ENCODE data around the gene ARHGAP24.
"Not testable (repeated sequence)": the region's sequence is repeated elsewhere in the genome, so short reads cannot be mapped to it uniquely, and the experiment has no call there.

The ARHGAP24 gene

GRCh38 chr4:85828027-85828890 is 353.3 kb downstream of the ARHGAP24 start:
- no peak for DNase-seq

- DNase-seq, result no peak
Observed at GRCh38 chr4:85829276-85830051, 354.5 kb downstream of the ARHGAP24 start.

- no peak for DNase-seq
Observed at GRCh38 chr4:85831647-85832046, 356.7 kb downstream of the ARHGAP24 start.

GRCh38 chr4:85833302-85833701 is 358.4 kb downstream of the ARHGAP24 start:
- DNase-seq, result no peak

GRCh38 chr4:85834934-85835333 is 360.0 kb downstream of the ARHGAP24 start:
- no peak for DNase-seq

GRCh38 chr4:85836588-85837438 is 361.9 kb downstream of the ARHGAP24 start:
- DNase-seq, result no peak

GRCh38 chr4:85837439-85837733 is 362.4 kb downstream of the ARHGAP24 start:
- no peak for DNase-seq

GRCh38 chr4:85839981-85840451 is 365.1 kb downstream of the ARHGAP24 start:
- not testable (repeated sequence) for DNase-seq

- DNase-seq, result no peak
Observed at GRCh38 chr4:85842540-85842939, 367.6 kb downstream of the ARHGAP24 start.

- not testable (repeated sequence) for DNase-seq
Observed at GRCh38 chr4:85853740-85854139, 378.8 kb downstream of the ARHGAP24 start.

- DNase-seq, result no peak
Observed at GRCh38 chr4:85854546-85854945, 379.6 kb downstream of the ARHGAP24 start.

- no peak for DNase-seq
Observed at GRCh38 chr4:85860066-85860740, 385.3 kb downstream of the ARHGAP24 start.

GRCh38 chr4:85861064-85861765 is 386.3 kb downstream of the ARHGAP24 start:
- no peak for DNase-seq

GRCh38 chr4:85862896-85863295 is 387.9 kb downstream of the ARHGAP24 start:
- no peak for DNase-seq

GRCh38 chr4:85864259-85865205 is 389.6 kb downstream of the ARHGAP24 start:
- DNase-seq, result no peak

GRCh38 chr4:85865256-85865655 is 390.3 kb downstream of the ARHGAP24 start:
- DNase-seq, result no peak

GRCh38 chr4:85866508-85866907 is 391.6 kb downstream of the ARHGAP24 start:
- DNase-seq, result no peak

GRCh38 chr4:85867271-85867670 is 392.3 kb downstream of the ARHGAP24 start:
- DNase-seq, result no peak

- DNase-seq, result no peak
Observed at GRCh38 chr4:85869181-85869580, 394.2 kb downstream of the ARHGAP24 start.

GRCh38 chr4:85870298-85871083 is 395.5 kb downstream of the ARHGAP24 start:
- DNase-seq, result no peak

Measured in activated CD4-positive, alpha-beta T cell treated with anti-CD3 and anti-CD28 coated beads, Interleukin-2, amount 50 U/mL, for 1 hour (primary cell).